GM15510 (cell line): ENCODE measurements around the gene USP32.

ENCODE experiments used
- POLR2A ChIP-seq: IDR thresholded peaks from 3 replicates; pipeline ENCODE4 v1.6.1; 2011; ENCODE audit warnings: borderline replicate concordance; ENCODE audit not compliant: insufficient read length; ENCODE audit errors: extremely low read depth

The USP32 gene

DNA sequence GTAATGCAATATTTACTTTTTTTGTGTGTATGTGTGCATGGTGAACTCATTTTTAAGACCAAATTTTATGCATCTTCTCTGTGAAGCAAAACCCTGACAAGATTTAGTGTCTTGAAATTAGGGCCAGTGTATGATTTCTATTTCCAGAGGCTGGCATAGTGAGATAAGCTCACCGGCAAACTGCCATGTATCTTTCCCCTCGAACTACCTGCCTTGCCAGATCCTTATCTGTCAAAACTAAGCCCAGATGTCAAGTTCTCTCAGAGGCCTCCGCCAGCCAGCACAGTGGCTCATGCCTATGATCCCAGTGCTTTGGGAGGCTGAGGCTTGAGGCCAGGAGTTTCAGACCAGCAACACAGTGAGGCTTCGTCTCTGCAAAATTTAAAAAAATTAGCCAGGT is 10.0 kb downstream of the USP32 start:
- no peak for TF ChIP-seq POLR2A

- TF ChIP-seq POLR2A, result no peak
Measured at GRCh38 chr17:60372790-60373483, 19.0 kb downstream of the USP32 start.

- TF ChIP-seq POLR2A, result no peak
Measured at GRCh38 chr17:60371818-60372510, 20.0 kb downstream of the USP32 start.

DNA sequence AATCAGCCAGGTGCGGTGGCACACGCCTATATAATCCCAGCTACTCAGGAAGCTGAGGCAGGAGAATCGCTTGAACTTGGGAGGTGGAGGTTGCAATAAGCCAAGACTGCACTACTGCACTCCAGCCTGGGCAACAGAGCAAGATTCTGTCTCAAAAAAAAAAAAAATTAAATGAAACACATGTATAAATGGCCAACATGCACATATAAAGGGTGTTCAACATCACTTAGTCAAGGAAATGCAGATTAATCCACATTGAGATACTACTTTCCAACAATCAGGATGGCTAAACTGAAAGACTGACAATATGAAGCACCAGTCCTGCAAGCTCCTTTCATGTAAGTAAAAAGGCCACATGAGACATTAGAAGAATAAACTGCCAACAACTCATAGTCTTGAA is 20.5 kb downstream of the USP32 start:
- TF ChIP-seq POLR2A, result no peak

GRCh38 chr17:60369727-60370126 is 22.2 kb downstream of the USP32 start:
- no peak for TF ChIP-seq POLR2A

DNA sequence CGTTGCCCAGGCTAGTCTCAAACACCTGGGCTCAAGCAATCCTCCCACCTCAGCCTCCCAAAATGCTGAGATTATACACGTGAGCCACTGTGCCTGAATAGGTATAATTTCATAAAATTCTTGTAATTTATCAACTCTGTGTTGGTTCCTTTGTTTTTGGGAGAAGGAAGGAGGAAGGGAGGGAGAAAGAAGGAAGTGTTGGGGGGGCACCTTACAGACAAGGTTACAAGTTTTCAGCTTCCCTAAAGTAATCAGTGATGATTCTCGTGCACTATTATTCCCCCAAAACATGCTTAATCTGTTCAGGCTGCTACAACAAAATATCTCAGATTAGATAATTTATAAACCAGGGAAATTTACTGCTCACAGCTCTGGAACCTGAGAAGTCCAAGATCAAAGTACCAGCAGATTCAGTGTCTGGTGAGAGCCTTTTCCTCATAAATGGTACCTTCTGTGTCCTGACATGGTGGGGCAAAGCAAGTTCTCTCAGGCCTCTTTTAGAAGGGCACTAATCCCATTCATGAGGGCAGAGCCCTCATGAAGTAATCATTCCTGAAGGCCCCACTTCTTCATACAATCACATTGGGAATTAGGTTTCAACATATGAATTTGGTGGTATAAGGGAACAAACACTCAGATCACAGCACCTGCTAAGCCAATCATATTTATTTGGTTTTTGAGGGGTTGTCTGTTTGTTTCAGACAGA is 28.1 kb downstream of the USP32 start:
- TF ChIP-seq POLR2A, result no peak

GRCh38 chr17:60362329-60362728 is 29.6 kb downstream of the USP32 start:
- no peak for TF ChIP-seq POLR2A

- no peak for TF ChIP-seq POLR2A
Measured at GRCh38 chr17:60361889-60362288, 30.0 kb downstream of the USP32 start.

GRCh38 chr17:60359415-60359814 is 32.5 kb downstream of the USP32 start:
- no peak for TF ChIP-seq POLR2A

- no peak for TF ChIP-seq POLR2A
Measured at GRCh38 chr17:60358606-60359225, 33.2 kb downstream of the USP32 start.

GRCh38 chr17:60356940-60357339 is 35.0 kb downstream of the USP32 start:
- no peak for TF ChIP-seq POLR2A

- TF ChIP-seq POLR2A, result no peak
Measured at GRCh38 chr17:60355663-60356594, 36.0 kb downstream of the USP32 start.

DNA sequence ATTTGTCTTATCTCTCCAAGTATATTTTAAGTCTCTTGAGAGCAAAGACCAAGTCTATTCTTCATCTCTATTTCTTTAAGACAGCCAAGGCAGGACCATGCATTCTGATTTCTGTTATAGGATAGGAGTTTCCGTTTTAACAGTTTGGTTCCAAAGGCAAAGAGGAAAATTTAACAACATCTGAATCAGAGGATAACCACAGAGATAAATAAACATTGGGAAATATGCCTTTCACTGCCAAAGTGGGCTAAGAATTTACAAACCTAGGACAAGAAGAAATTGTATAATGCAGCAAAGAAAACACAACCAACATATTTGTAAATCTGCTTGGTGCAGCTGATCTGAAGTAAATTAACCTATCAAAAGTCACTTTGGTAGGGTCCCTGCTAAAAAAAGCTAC is 37.7 kb downstream of the USP32 start:
- no peak for TF ChIP-seq POLR2A

- TF ChIP-seq POLR2A, result no peak
Measured at GRCh38 chr17:60353773-60354172, 38.2 kb downstream of the USP32 start.
